Immature natural killer cell (primary cell): ENCODE measurements around the gene IPO9. TPM values are rescaled to one million over a fixed set of nuclear protein-coding genes. Genes with fewer than 3 reads are reported as not detected.

Experiments
- DNase-seq, 3 donors: peaks; one replicate each; pipeline ENCODE4 v3.0.0; 2022; ENCODE audit warnings: mixed read lengths in 1 of 3
- H3K27ac Mint-ChIP-seq, 6 donors: one replicate each; pipeline ENCODE4 v1.8.0; 2020; ENCODE audit warnings: mixed read lengths in 6 of 6, mild to moderate bottlenecking in 5 of 6, inconsistent platforms in 4 of 6, moderate library complexity in 3 of 6
- H3K27me3 Mint-ChIP-seq, 3 donors: one replicate each; pipeline ENCODE4 v1.8.0; 2020 to 2021; ENCODE audit warnings: low read depth in 3 of 3, mild to moderate bottlenecking in 3 of 3, mixed read lengths in 3 of 3, moderate library complexity in 3 of 3, inconsistent platforms in 1 of 3
- H3K36me3 Mint-ChIP-seq, 3 donors: one replicate each; pipeline ENCODE4 v1.8.0; 2020; ENCODE audit warnings: mixed read lengths in 3 of 3, inconsistent platforms in 2 of 3, mild to moderate bottlenecking in 2 of 3
- H3K4me1 Mint-ChIP-seq, 2 donors: one replicate each; pipeline ENCODE4 v1.8.0; 2020; ENCODE audit warnings: inconsistent platforms in 2 of 2, mild to moderate bottlenecking in 2 of 2, mixed read lengths in 2 of 2, moderate library complexity in 1 of 2
- H3K4me3 Mint-ChIP-seq, 5 donors: one replicate each; pipeline ENCODE4 v1.8.0; 2020; ENCODE audit warnings: mild to moderate bottlenecking in 5 of 5, mixed read lengths in 5 of 5, inconsistent platforms in 3 of 5, moderate library complexity in 3 of 5
- H3K9me3 Mint-ChIP-seq, 6 donors: one replicate each; pipeline ENCODE4 v1.8.0; 2020; ENCODE audit warnings: mild to moderate bottlenecking in 6 of 6, mixed read lengths in 6 of 6, inconsistent platforms in 4 of 6, moderate library complexity in 3 of 6
- polyA plus RNA-seq, 3 donors: library from polyadenylated mRNA; unstranded; fragments of 300-500 nt; fragmentation: Illumina TruSeq; gene quantifications; one replicate each; pipeline ENCODE4 v1.2.3, GENCODE V29; 2021

IPO9 gene
- polyA plus RNA-seq, 3 donors from 2014 or later: 4.9 to 31.5 (median 16.3) TPM

- H3K27me3 Mint-ChIP-seq: peaks cover 4 to 6% (median 5%) of the 10 kb centered on the region in 3 donors
- H3K27ac Mint-ChIP-seq: no peak overlapping the region
- no peak overlapping the region for H3K4me3 Mint-ChIP-seq
- peaks cover 0 to 2% of the 10 kb centered on the region in 2 donors for H3K4me1 Mint-ChIP-seq
- H3K9me3 Mint-ChIP-seq: no peaks in the 10 kb centered on the region
- no peak for DNase-seq
- H3K36me3 Mint-ChIP-seq: no peaks in the 10 kb centered on the region
Observed at GRCh38 chr1:201882665-201883132, 53.7 kb downstream of the IPO9 start.

DNA sequence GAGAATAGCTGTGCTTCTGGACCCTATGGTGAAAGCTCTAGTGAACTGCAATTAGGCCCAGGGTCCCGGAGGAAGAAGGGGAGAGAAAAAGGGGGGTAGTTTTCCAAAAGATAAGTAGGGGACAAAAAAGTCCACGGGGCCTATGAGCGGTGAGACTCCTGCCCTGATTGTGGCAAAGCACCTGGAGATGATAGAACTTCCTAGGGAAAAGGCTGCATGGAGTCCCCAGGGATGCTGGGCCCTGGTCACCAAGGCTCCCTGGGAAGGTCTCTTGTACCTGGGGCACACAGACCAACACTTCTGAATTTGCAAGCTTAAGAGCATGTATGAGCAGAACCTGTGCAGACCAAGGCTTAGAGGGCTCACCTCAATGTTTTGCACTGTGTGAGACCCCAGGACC is 54.3 kb downstream of the IPO9 start:
- Mint-ChIP-seq H3K4me3 (no peak overlapping the region), H3K9me3 (no peaks in the 10 kb centered on the region), H3K36me3 (no peaks in the 10 kb centered on the region), H3K27ac (no peak overlapping the region), H3K4me1 (peaks cover 0 to 2% of the 10 kb centered on the region in 2 donors), H3K27me3 (peaks cover 5 to 7% (median 6%) of the 10 kb centered on the region in 3 donors)
- no peak for DNase-seq

- H3K4me3 Mint-ChIP-seq: no peak overlapping the region
- no peaks in the 10 kb centered on the region for H3K9me3 Mint-ChIP-seq
- no peak for DNase-seq
- H3K36me3 Mint-ChIP-seq: no peaks in the 10 kb centered on the region
- H3K27ac Mint-ChIP-seq: no peak overlapping the region
- peaks cover 5 to 8% (median 6%) of the 10 kb centered on the region in 3 donors for H3K27me3 Mint-ChIP-seq
- H3K4me1 Mint-ChIP-seq: peaks cover 0 to 2% of the 10 kb centered on the region in 2 donors
Observed at GRCh38 chr1:201883786-201884185, 54.8 kb downstream of the IPO9 start.

- H3K4me1 Mint-ChIP-seq: peaks cover 0 to 3% of the 10 kb centered on the region in 2 donors
- H3K9me3 Mint-ChIP-seq: no peaks in the 10 kb centered on the region
- no peak for DNase-seq
- no peak overlapping the region for H3K27ac Mint-ChIP-seq
- no peak overlapping the region for H3K4me3 Mint-ChIP-seq
- H3K36me3 Mint-ChIP-seq: no peaks in the 10 kb centered on the region
- H3K27me3 Mint-ChIP-seq: peaks cover 5 to 8% (median 6%) of the 10 kb centered on the region in 3 donors
Observed at GRCh38 chr1:201884425-201884824, 55.5 kb downstream of the IPO9 start.

GRCh38 chr1:201885531-201886075 is 56.6 kb downstream of the IPO9 start:
- H3K27ac Mint-ChIP-seq: no peak overlapping the region

GRCh38 chr1:201886103-201886885 is 57.3 kb downstream of the IPO9 start:
- Mint-ChIP-seq H3K4me3 (no peak overlapping the region), H3K27me3 (peaks cover 8 to 9% (median 8%) of the 10 kb centered on the region in 3 donors), H3K9me3 (no peaks in the 10 kb centered on the region), H3K27ac (no peak overlapping the region), H3K36me3 (no peaks in the 10 kb centered on the region), H3K4me1 (peaks cover 0 to 6% of the 10 kb centered on the region in 2 donors)
- DNase-seq: no peak

More at GRCh38 chr1:201885531-201886075, 56.6 kb downstream of the IPO9 start:
- no peaks in the 10 kb centered on the region for H3K36me3 Mint-ChIP-seq
- peaks cover 8% of the 10 kb centered on the region in 3 donors for H3K27me3 Mint-ChIP-seq
- peaks cover 0 to 6% of the 10 kb centered on the region in 2 donors for H3K4me1 Mint-ChIP-seq
- DNase-seq: no peak
- H3K9me3 Mint-ChIP-seq: no peaks in the 10 kb centered on the region
- H3K4me3 Mint-ChIP-seq: no peak overlapping the region

DNA sequence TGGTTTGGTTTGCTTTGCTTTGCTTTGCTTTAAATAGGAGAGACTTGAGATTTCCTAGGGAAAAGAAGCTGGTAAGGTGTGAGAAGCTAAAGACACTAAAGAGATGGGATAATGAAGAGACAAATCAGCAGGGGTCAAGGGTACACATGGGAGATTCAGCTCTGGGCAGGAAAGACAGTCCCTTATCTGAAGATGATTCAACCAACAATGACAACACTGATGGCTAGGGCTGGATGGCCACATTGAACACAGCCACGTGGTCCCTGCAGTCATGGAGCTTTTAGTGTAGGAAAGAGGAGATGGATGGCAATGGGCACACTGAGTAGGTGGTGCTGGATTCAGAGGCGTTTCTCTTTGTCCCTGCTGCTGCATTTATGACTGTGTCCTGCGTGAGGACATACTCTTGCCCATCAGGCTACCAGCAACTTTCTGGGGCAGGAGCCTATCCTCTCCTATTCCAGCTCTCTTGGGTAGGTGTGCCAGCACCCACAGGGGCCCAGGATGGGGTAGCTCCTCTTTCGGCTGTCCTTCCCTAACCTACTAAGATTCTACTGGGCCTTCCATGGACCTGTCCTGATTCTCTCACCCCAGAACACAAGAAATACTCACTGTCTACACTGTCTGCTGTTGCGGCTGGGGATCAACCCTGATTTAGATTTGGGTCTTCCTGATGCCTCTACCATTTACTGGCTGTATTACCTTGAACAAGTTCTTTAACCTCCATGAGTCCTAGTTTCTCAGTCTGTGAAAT is 58.3 kb downstream of the IPO9 start:
- H3K4me3 Mint-ChIP-seq: peak overlapping the region in 4 of 5 donors; percentile 0 to 62 (median 32)
- peaks cover 0 to 5% of the 10 kb centered on the region in 2 donors for H3K4me1 Mint-ChIP-seq
- no peak for DNase-seq
- H3K27ac Mint-ChIP-seq: no peak overlapping the region
- peaks cover 8 to 13% (median 10%) of the 10 kb centered on the region in 3 donors for H3K27me3 Mint-ChIP-seq
- no peaks in the 10 kb centered on the region for H3K36me3 Mint-ChIP-seq
- no peaks in the 10 kb centered on the region for H3K9me3 Mint-ChIP-seq

- peak within 1 kb of the TSS; percentile 66 to 82 (median 76) for H3K4me3 Mint-ChIP-seq
- peaks cover 0 to 5% of the 10 kb centered on the region in 2 donors for H3K4me1 Mint-ChIP-seq
- no peaks in the 10 kb centered on the region for H3K9me3 Mint-ChIP-seq
- H3K27ac Mint-ChIP-seq: no peak within 1 kb of the TSS
- DNase-seq: peak in 1 of 3 donors; percentile 4
- H3K27me3 Mint-ChIP-seq: peaks cover 5 to 16% (median 10%) of the 10 kb centered on the region in 3 donors
- H3K36me3 Mint-ChIP-seq: no peaks in the 10 kb centered on the region
Observed at GRCh38 chr1:201888282-201889089, 59.5 kb downstream of the IPO9 start, which contains the start of gene SHISA4. Gene SHISA4, plus strand, starts transcription at chr1:201888898. Its CDS starts 97 bp downstream, at chr1:201888995.

- no peak for DNase-seq
- H3K4me1 Mint-ChIP-seq: peaks cover 0 to 5% of the 10 kb centered on the region in 2 donors
- no peaks in the 10 kb centered on the region for H3K36me3 Mint-ChIP-seq
- peak overlapping the region; percentile 66 to 82 (median 76) for H3K4me3 Mint-ChIP-seq
- H3K27ac Mint-ChIP-seq: no peak overlapping the region
- H3K27me3 Mint-ChIP-seq: peaks cover 6 to 17% (median 11%) of the 10 kb centered on the region in 3 donors
- no peaks in the 10 kb centered on the region for H3K9me3 Mint-ChIP-seq
Observed at GRCh38 chr1:201889090-201889968, 60.4 kb downstream of the IPO9 start.

DNA sequence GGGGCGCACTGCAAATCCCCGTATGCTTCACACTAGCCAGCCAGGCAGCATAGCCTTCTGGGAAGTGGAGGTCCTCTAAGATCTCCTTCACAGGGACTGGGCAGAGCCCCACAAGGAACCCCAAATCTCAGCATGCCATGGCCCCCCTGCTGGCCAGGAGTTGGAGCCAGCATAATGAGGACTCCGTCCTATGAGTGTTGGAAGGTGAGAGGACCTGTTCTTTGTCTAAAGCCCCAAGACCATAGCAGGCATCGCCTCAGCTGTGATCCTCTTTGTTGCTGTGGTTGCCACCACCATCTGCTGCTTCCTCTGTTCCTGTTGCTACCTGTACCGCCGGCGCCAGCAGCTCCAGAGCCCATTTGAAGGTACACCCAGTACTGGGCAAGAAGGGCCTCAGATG is 61.3 kb downstream of the IPO9 start:
- H3K36me3 Mint-ChIP-seq: no peaks in the 10 kb centered on the region
- no peaks in the 10 kb centered on the region for H3K9me3 Mint-ChIP-seq
- H3K4me3 Mint-ChIP-seq: peak overlapping the region in 1 of 5 donors; percentile 12
- H3K4me1 Mint-ChIP-seq: peaks cover 0 to 5% of the 10 kb centered on the region in 2 donors
- H3K27ac Mint-ChIP-seq: no peak overlapping the region
- peaks cover 6 to 17% (median 11%) of the 10 kb centered on the region in 3 donors for H3K27me3 Mint-ChIP-seq
- DNase-seq: no peak

GRCh38 chr1:201890806-201891450 is 62.0 kb downstream of the IPO9 start:
- Mint-ChIP-seq H3K27me3 (peaks cover 7 to 14% (median 11%) of the 10 kb centered on the region in 3 donors), H3K4me3 (no peak overlapping the region), H3K9me3 (no peaks in the 10 kb centered on the region), H3K36me3 (no peaks in the 10 kb centered on the region), H3K27ac (no peak overlapping the region), H3K4me1 (peaks cover 2 to 6% of the 10 kb centered on the region in 2 donors)
- DNase-seq: no peak

- H3K4me3 Mint-ChIP-seq: no peak overlapping the region
Observed at GRCh38 chr1:201891451-201892045, 62.6 kb downstream of the IPO9 start.

More at GRCh38 chr1:201891451-201892045, 62.6 kb downstream of the IPO9 start:
- Mint-ChIP-seq H3K27ac (no peak overlapping the region), H3K27me3 (peaks cover 10 to 14% (median 11%) of the 10 kb centered on the region in 3 donors), H3K9me3 (no peaks in the 10 kb centered on the region), H3K4me1 (peaks cover 7 to 11% of the 10 kb centered on the region in 2 donors), H3K36me3 (no peaks in the 10 kb centered on the region)
- DNase-seq: no peak
